Gastroesophageal sphincter (tissue), 3 donors: Measurements from ENCODE around the gene EFCAB13.

Experiments
- CTCF ChIP-seq, 4 experiments: fragments of 200-600 bp in 2 of 4; fragments of 450-650 bp in 2 of 4; sonication (generic) in 1 of 4; IDR thresholded peaks; one replicate each; pipeline ENCODE4 v1.5.1; 2017 to 2019; ENCODE audit warnings: antibody characterized with exemption in 4 of 4, mild to moderate bottlenecking in 2 of 4, moderate library complexity in 2 of 4
- POLR2A ChIP-seq, 2 donors: fragments of 450-650 bp; IDR thresholded peaks; one replicate each; pipeline ENCODE4 v1.6.1; 2017; ENCODE audit warnings: antibody characterized with exemption in 2 of 2, mild to moderate bottlenecking in 2 of 2, moderate library complexity in 1 of 2
- POLR2AphosphoS5 ChIP-seq: sonication (generic); formaldehyde crosslinking; IDR thresholded peaks from one replicate; pipeline ENCODE4 v1.6.1; 2017; ENCODE audit warnings: antibody characterized with exemption

GRCh38 chr17:47291242-47291873, 32.4 kb upstream of the EFCAB13 start:
- no peak for TF ChIP-seq POLR2AphosphoS5
- no peak for TF ChIP-seq CTCF (IDR thresholded peaks at IDR 0.05)
- TF ChIP-seq POLR2A (IDR thresholded peaks at IDR 0.05) = no peak
